ENCODE results near the gene TM7SF2.

- no peak for TF ChIP-seq CTCF (conservative IDR thresholded peaks at IDR 0.05; ENCODE audit: low read depth, low read length)
- no peak for TF ChIP-seq EZH2 (IDR thresholded peaks at IDR 0.05; ENCODE audit: low read length, unreplicated experiment)
- TF ChIP-seq EZH2phosphoT487 (IDR thresholded peaks at IDR 0.05; ENCODE audit: borderline replicate concordance, low read length): no peak
These were observed 7.0 kb upstream of the TM7SF2 start for GRCh38 chr11:65104628-65105027.
